ENCODE results near the gene SMYD3.

- TF ChIP-seq CTCF (IDR thresholded peaks at IDR 0.05; ENCODE audit: poor library complexity, severe bottlenecking) (no peak), POLR2AphosphoS5 (IDR thresholded peaks at IDR 0.05) (no peak), MXI1 (conservative IDR thresholded peaks at IDR 0.05; ENCODE audit: poor library complexity, severe bottlenecking) (no peak), EZH2 (IDR thresholded peaks at IDR 0.05; ENCODE audit: borderline replicate concordance, insufficient read depth, low read length, poor library complexity, severe bottlenecking) (no peak), TAF1 (IDR thresholded peaks at IDR 0.05; ENCODE audit: low read depth) (no peak)
Measured at GRCh38 chr1:245898581-245898980, 608.5 kb downstream of the SMYD3 start.

Measured in neural cell (in vitro differentiated cells).